KMS-11 (cell line): Measurements from ENCODE around the gene C6orf52.

Experiments used
- H2AFZ ChIP-seq: fragments of 200-600 bp; sonication (generic); 2 replicates; pipeline ENCODE4 v1.6.1; 2016; ENCODE audit warnings: antibody characterized with exemption, mixed run types, low read depth
- H3K27ac ChIP-seq: fragments of 200-600 bp; sonication (generic); 2 replicates; pipeline ENCODE4 v1.6.1; 2016; ENCODE audit warnings: mild to moderate bottlenecking, mixed run types
- H3K27me3 ChIP-seq: fragments of 200-600 bp; sonication (generic); 2 replicates; pipeline ENCODE4 v1.6.1; 2017; ENCODE audit warnings: mild to moderate bottlenecking, low read depth, mixed run types, moderate library complexity; ENCODE audit not compliant: insufficient read depth
- H3K36me3 ChIP-seq: fragments of 200-600 bp; sonication (generic); 2 replicates; pipeline ENCODE4 v1.6.1; 2017; ENCODE audit warnings: mild to moderate bottlenecking, mixed run types; ENCODE audit not compliant: insufficient read depth
- H3K4me1 ChIP-seq: fragments of 200-600 bp; sonication (generic); 2 replicates; pipeline ENCODE4 v1.6.1; 2016; ENCODE audit warnings: mild to moderate bottlenecking, low read depth, mixed run types; ENCODE audit not compliant: poor library complexity, severe bottlenecking
- H3K4me2 ChIP-seq: fragments of 200-600 bp; sonication (generic); 2 replicates; pipeline ENCODE4 v1.7.0; 2016; ENCODE audit warnings: mild to moderate bottlenecking, mixed run types
- H3K4me3 ChIP-seq: fragments of 200-600 bp; sonication (generic); IDR thresholded peaks from 2 replicates; pipeline ENCODE4 v1.6.1; 2017; ENCODE audit warnings: low read depth, low read length, mixed read lengths; ENCODE audit not compliant: insufficient read depth
- H3K79me2 ChIP-seq: fragments of 200-600 bp; sonication (generic); 2 replicates; pipeline ENCODE4 v1.6.1; 2016; ENCODE audit warnings: low read depth, mixed run types; ENCODE audit not compliant: insufficient read depth
- H3K9ac ChIP-seq: fragments of 200-600 bp; sonication (generic); 2 replicates; pipeline ENCODE4 v1.6.1; 2016; ENCODE audit warnings: mild to moderate bottlenecking, mixed run types
- H4K20me1 ChIP-seq: fragments of 200-600 bp; sonication (generic); 2 replicates; pipeline ENCODE4 v1.6.1; 2016; ENCODE audit warnings: mild to moderate bottlenecking, mixed run types; ENCODE audit not compliant: insufficient read depth
- TF ChIP-seq, protein P1 (sequence below): fragments of 200-600 bp; sonication (generic); conservative IDR thresholded peaks from 2 replicates; pipeline ENCODE4 v1.6.1; 2017; ENCODE audit warnings: low read depth, mild to moderate bottlenecking, antibody characterized with exemption, low read length, moderate library complexity, mixed read lengths

The C6orf52 gene

DNA sequence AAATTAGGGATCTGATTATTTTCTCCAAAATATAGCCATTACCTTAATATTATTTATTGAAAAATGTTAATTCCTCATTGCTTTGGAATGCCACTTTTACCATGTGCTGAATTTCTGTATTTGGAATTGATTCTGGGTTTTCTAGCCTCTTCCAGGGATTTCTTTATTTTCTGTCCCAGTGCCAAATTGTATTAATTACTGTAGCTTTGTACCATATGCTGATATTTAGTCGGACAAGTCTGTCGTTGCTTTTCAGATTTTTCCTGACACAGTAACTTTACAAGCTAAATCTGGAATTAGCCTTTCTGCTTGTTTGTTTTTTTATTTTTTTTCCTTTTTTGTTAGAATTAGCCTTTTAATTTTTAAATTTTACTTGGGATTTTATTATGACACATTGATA, 42.3 kb upstream of the C6orf52 start:
- no peaks in the 10 kb centered on the region for H3K4me1 ChIP-seq
- no peaks in the 10 kb centered on the region; the same call in 1 of the 2 replicates for H3K36me3 ChIP-seq
- H3K4me3 ChIP-seq, result no peak overlapping the region
- no peaks in the 10 kb centered on the region for H3K79me2 ChIP-seq
- no peaks in the 10 kb centered on the region; the same call in 1 of the 2 replicates for H4K20me1 ChIP-seq
- H3K4me2 ChIP-seq, result no peak overlapping the region
- H2AFZ ChIP-seq, result no peak overlapping the region
- no peaks in the 10 kb centered on the region for H3K27me3 ChIP-seq
- no peak overlapping the region for H3K27ac ChIP-seq
- no peak overlapping the region for H3K9ac ChIP-seq
- TF ChIP-seq, protein P1, sequence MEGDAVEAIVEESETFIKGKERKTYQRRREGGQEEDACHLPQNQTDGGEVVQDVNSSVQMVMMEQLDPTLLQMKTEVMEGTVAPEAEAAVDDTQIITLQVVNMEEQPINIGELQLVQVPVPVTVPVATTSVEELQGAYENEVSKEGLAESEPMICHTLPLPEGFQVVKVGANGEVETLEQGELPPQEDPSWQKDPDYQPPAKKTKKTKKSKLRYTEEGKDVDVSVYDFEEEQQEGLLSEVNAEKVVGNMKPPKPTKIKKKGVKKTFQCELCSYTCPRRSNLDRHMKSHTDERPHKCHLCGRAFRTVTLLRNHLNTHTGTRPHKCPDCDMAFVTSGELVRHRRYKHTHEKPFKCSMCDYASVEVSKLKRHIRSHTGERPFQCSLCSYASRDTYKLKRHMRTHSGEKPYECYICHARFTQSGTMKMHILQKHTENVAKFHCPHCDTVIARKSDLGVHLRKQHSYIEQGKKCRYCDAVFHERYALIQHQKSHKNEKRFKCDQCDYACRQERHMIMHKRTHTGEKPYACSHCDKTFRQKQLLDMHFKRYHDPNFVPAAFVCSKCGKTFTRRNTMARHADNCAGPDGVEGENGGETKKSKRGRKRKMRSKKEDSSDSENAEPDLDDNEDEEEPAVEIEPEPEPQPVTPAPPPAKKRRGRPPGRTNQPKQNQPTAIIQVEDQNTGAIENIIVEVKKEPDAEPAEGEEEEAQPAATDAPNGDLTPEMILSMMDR, result no peak

DNA sequence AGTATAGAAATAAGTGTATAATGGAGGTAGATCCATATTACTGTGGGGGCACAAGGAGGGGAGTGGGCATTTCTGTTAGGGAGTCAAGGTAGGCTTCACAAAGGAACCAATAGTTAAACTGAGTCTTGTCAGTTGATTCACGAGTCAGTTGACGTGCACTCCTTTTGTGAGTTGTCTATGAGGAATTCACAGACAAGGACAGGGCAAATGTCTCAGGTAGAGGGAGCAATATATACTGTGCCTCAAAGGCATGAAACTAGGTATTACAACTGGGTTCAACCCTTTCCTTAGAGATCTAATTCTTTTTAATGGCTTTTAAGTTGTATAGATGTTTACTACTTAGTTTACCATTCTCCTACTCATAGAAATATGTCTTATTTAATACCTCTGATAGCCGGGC, 39.4 kb upstream of the C6orf52 start:
- no peaks in the 10 kb centered on the region for H3K79me2 ChIP-seq
- H3K4me2 ChIP-seq, result no peak overlapping the region
- no peak overlapping the region for H3K27ac ChIP-seq
- H3K4me3 ChIP-seq, result no peak overlapping the region
- no peak overlapping the region for H2AFZ ChIP-seq
- TF ChIP-seq, protein P1, result no peak
- H3K36me3 ChIP-seq, result no peaks in the 10 kb centered on the region; the same call in 1 of the 2 replicates
- no peak overlapping the region for H3K9ac ChIP-seq
- no peaks in the 10 kb centered on the region for H3K4me1 ChIP-seq
- no peaks in the 10 kb centered on the region; the same call in 1 of the 2 replicates for H4K20me1 ChIP-seq
- no peaks in the 10 kb centered on the region for H3K27me3 ChIP-seq

DNA sequence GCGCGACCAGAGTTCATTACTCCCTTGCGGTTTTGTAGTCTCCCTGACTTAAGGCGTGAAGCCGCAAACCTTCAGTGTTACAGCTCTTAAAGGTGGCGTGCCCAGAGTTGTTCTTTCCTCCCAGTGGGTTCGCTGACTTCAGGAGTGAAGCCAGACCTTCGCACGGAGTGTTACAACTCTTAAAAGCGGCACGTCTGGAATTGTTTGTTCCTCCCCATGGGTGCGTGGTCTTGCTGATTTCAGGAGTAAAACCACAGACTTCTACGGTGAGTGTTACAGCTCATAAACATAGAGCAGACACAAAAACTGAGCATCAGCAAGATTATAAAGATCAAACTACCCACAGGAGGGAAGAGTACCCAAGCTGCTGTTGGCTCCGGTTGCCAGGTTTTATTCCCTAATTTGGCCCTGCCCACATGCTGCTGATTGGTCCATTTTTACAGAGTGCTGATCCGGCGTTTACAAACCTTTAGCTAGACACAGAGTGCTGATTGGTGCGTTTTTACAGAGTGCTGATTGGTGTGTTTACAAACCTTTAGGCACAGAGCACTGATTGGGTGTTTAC, 38.8 kb upstream of the C6orf52 start:
- H2AFZ ChIP-seq, result no peak overlapping the region
- H3K36me3 ChIP-seq, result no peaks in the 10 kb centered on the region; the same call in 1 of the 2 replicates
- TF ChIP-seq, protein P1, result no peak

DNA sequence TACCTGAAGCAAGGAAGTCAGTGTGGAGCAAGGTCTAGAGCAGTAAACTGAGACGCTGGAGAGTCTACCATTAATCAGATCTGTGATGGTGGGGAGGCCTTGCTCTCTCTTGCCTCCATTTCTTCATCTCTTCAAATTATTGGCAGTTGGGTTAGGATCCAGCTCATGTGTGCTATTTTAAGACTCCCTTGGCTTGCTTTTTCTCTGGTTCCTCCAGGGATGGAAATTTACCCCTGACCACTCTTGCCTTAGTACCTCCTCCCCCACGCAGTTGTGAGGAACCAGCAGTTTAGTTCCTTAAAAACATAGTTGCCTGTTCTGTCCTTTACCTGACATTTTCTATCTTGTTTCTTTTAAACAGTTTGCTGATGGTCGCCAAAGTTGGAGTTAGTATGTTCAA, 35.8 kb upstream of the C6orf52 start:
- H3K36me3 ChIP-seq, result no peaks in the 10 kb centered on the region; the same call in 1 of the 2 replicates
- no peak overlapping the region for H2AFZ ChIP-seq
- H3K27ac ChIP-seq, result no peak overlapping the region

More for the DNA sequence above, 38.8 kb upstream of the C6orf52 start:
- Histone ChIP-seq H4K20me1 (no peaks in the 10 kb centered on the region; the same call in 1 of the 2 replicates), H3K27me3 (no peaks in the 10 kb centered on the region), H3K4me2 (no peak overlapping the region), H3K4me1 (no peaks in the 10 kb centered on the region), H3K27ac (no peak overlapping the region), H3K4me3 (no peak overlapping the region), H3K79me2 (no peaks in the 10 kb centered on the region), H3K9ac (no peak overlapping the region)

More for the DNA sequence above, 35.8 kb upstream of the C6orf52 start:
- TF ChIP-seq, protein P1, result no peak
- H3K27me3 ChIP-seq, result no peaks in the 10 kb centered on the region
- no peaks in the 10 kb centered on the region for H4K20me1 ChIP-seq
- H3K4me1 ChIP-seq, result no peaks in the 10 kb centered on the region
- H3K79me2 ChIP-seq, result no peaks in the 10 kb centered on the region
- H3K9ac ChIP-seq, result no peak overlapping the region
- no peak overlapping the region for H3K4me2 ChIP-seq
- H3K4me3 ChIP-seq, result no peak overlapping the region
